ENCODE results near the gene GAA. TPM values are rescaled to one million over a fixed set of nuclear protein-coding genes. Genes with fewer than 3 reads are reported as not detected.

Gene GAA
- total and polyA plus RNA-seq, 2 of the 8 experiments (the other 6 are each of a cell fraction or from before 2014, with no cell fraction given), result 14.8 to 30.0 TPM

DNA sequence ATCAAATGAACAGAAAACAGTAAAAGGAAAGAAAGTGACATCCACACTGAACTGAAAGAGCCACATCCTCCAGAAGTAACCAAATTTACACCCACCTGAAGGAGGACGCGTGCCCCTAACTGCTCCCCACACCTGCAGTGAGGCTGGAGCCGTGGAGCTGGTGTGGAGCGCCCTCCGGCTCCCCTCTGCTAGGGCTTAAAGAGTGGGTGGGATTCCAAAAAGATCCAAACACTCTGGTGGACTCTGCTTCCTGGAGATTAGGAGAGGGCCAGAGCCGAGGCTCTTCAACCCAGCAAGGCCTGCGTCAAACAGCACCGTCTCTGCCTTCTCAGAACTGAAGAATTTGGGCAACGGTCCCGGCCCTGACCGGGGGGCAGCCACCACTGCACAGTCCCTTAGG lies 49.7 kb upstream of the GAA start:
- Histone ChIP-seq H2BK120ac (replicated peaks; ENCODE audit: low read depth, low read length) (no peak overlapping the region), H3K27ac (ENCODE audit: low read depth, low read length) (no peak overlapping the region), H2BK20ac (ENCODE audit: low read length) (no peak overlapping the region), H2BK15ac (ENCODE audit: low read length) (no peak overlapping the region), H3K4me3 (ENCODE audit: extremely low read depth in 1 of 4, insufficient read depth in 2 of 4, low read depth in 3 of 4, low read length in 4 of 4) (no peak overlapping the region), H3K27me3 (replicated peaks in 1 of 4; ENCODE audit: control insufficient read depth in 3 of 4, extremely low read depth in 1 of 4, insufficient read depth in 3 of 4, low read length in 3 of 4) (no peaks in the 10 kb centered on the region), H3K18ac (ENCODE audit: extremely low read depth, low read length) (no peak overlapping the region), H3K9ac (replicated peaks in 1 of 4; ENCODE audit: extremely low read depth in 1 of 4, low read depth in 3 of 4, low read length in 3 of 4) (no peak overlapping the region), H3K9me3 (ENCODE audit: insufficient read depth in 2 of 2, low read depth in 1 of 2, low read length in 1 of 2) (no peaks in the 10 kb centered on the region), H3K79me2 (ENCODE audit: control insufficient read depth in 1 of 2, insufficient read depth in 2 of 2, low read length in 2 of 2) (no peaks in the 10 kb centered on the region), H3K4me2 (ENCODE audit: insufficient read depth in 1 of 2, low read depth in 2 of 2, low read length in 2 of 2) (no peak overlapping the region), H2BK12ac (ENCODE audit: low read depth, low read length) (no peak overlapping the region), H3K14ac (ENCODE audit: insufficient read length) (no peak overlapping the region), H2AFZ (ENCODE audit: low read length) (no peak overlapping the region), H4K8ac (ENCODE audit: extremely low read depth, insufficient read depth, low read length) (no peak overlapping the region), H2AK5ac (ENCODE audit: low read depth, low read length) (no peak overlapping the region), H4K91ac (replicated peaks; ENCODE audit: insufficient read length, low read length) (no peak overlapping the region), H3K4ac (replicated peaks; ENCODE audit: insufficient read length, low read depth, low read length) (no peak overlapping the region), H3K23me2 (ENCODE audit: low read depth, low read length) (no peaks in the 10 kb centered on the region), H3K56ac (replicated peaks; ENCODE audit: insufficient read length, low read depth, low read length) (no peak overlapping the region), H2BK5ac (ENCODE audit: low read depth, low read length) (no peak overlapping the region), H3K79me1 (ENCODE audit: low read depth, low read length) (no peaks in the 10 kb centered on the region), H4K20me1 (replicated peaks in 1 of 2; ENCODE audit: control insufficient read depth in 1 of 2, insufficient read depth in 2 of 2, low read length in 2 of 2) (no peaks in the 10 kb centered on the region), H4K5ac (ENCODE audit: insufficient read length, low read depth, low read length) (no peak overlapping the region), H3K4me1 (replicated peaks in 1 of 4; ENCODE audit: control insufficient read depth in 3 of 4, insufficient read depth in 4 of 4, low read length in 3 of 4) (no peaks in the 10 kb centered on the region; a peak in 2 of 7 replicates), H3K36me3 (ENCODE audit: control insufficient read depth in 2 of 4, insufficient read depth in 4 of 4, low read length in 3 of 4) (no peaks in the 10 kb centered on the region; a peak in 1 of 8 replicates), H3K23ac (ENCODE audit: insufficient read length) (no peak overlapping the region)
- CTCF ChIA-PET (ENCODE audit: partially characterized antibody), result no interaction called here
- POLR2A ChIA-PET (ENCODE audit: partially characterized antibody), result no interaction called here
- no peak for FAIRE-seq
- TF ChIP-seq BCL11A (IDR thresholded peaks at IDR 0.05; ENCODE audit: low read depth in 2 of 2, low read length in 2 of 2) (no peak), HDAC6 (IDR thresholded peaks at IDR 0.05; ENCODE audit: low read depth, low read length) (no peak), RAD21 (IDR thresholded peaks at IDR 0.05 in 1 of 2, conservative IDR thresholded peaks at IDR 0.05 in 1 of 2; ENCODE audit: low read depth in 2 of 2, low read length in 2 of 2) (no peak)
- no peak for DNase-seq (ENCODE audit: low read depth in 1 of 2, low spot score in 2 of 2)
- 94% methylated on average over 11 of the region's 11 CpGs; no CpG with 5 or more reads in 1 of the 2 experiments for WGBS, 2 experiments (ENCODE audit: extremely low coverage in 1 of 2, insufficient coverage in 1 of 2, insufficient read length in 1 of 2, insufficient replicate concordance in 2 of 2, low coverage in 1 of 2, low lambda C conversion rate in 2 of 2, missing lambda C conversion rate in 1 of 2)
